HUES6 (cell line): ENCODE measurements around the gene RIMOC1.

Experiments
- H3K27ac ChIP-seq: 2 replicates; pipeline ENCODE4 v1.7.0; 2013; ENCODE audit warnings: low read depth, mild to moderate bottlenecking, low read length, inconsistent platforms
- H3K27me3 ChIP-seq: 2 replicates; pipeline ENCODE4 v1.6.1; 2013; ENCODE audit warnings: low read length; ENCODE audit not compliant: control insufficient read depth, insufficient read depth
- H3K36me3 ChIP-seq: 2 replicates; pipeline ENCODE4 v1.6.1; 2013; ENCODE audit warnings: low read length; ENCODE audit not compliant: control insufficient read depth, insufficient read depth
- H3K4me1 ChIP-seq: 2 replicates; pipeline ENCODE4 v1.6.1; 2013; ENCODE audit warnings: low read length; ENCODE audit not compliant: control insufficient read depth, insufficient read depth
- H3K4me3 ChIP-seq: 2 replicates; pipeline ENCODE4 v1.5.1; 2013; ENCODE audit warnings: low read depth, low read length
- H3K9ac ChIP-seq: one replicate; pipeline ENCODE4 v1.6.1; 2013; ENCODE audit warnings: mild to moderate bottlenecking, low read length
- H3K9me3 ChIP-seq: 2 replicates; pipeline ENCODE4 v1.6.1; 2013; ENCODE audit warnings: low read depth, low read length; ENCODE audit not compliant: control insufficient read depth, insufficient read depth

The RIMOC1 gene

GRCh38 chr5:41891066-41891707 is 13.0 kb upstream of the RIMOC1 start:
- no peak overlapping the region for H3K9ac ChIP-seq
- H3K36me3 ChIP-seq = no peaks in the 10 kb centered on the region
- peaks cover 4% of the 10 kb centered on the region; the same call in 1 of the 2 replicates for H3K4me1 ChIP-seq
- H3K4me3 ChIP-seq = no peak overlapping the region
- H3K9me3 ChIP-seq = peaks cover 5% of the 10 kb centered on the region; the same call in 1 of the 2 replicates
- no peaks in the 10 kb centered on the region for H3K27me3 ChIP-seq
- H3K27ac ChIP-seq = no peak overlapping the region

- Histone ChIP-seq H3K27me3 (no peaks in the 10 kb centered on the region), H3K9me3 (peaks cover 5% of the 10 kb centered on the region; the same call in 1 of the 2 replicates), H3K27ac (no peak overlapping the region), H3K4me1 (peaks cover 4% of the 10 kb centered on the region; the same call in 1 of the 2 replicates), H3K9ac (no peak overlapping the region), H3K4me3 (no peak overlapping the region), H3K36me3 (no peaks in the 10 kb centered on the region)
Measured at GRCh38 chr5:41892031-41892430, 12.1 kb upstream of the RIMOC1 start.

GRCh38 chr5:41893074-41893851 is 10.9 kb upstream of the RIMOC1 start:
- H3K36me3 ChIP-seq = no peaks in the 10 kb centered on the region
- H3K4me1 ChIP-seq = peaks cover 4% of the 10 kb centered on the region; the same call in 1 of the 2 replicates
- no peak overlapping the region for H3K27ac ChIP-seq
- no peak overlapping the region for H3K4me3 ChIP-seq
- no peaks in the 10 kb centered on the region for H3K27me3 ChIP-seq
- no peaks in the 10 kb centered on the region for H3K9me3 ChIP-seq
- no peak overlapping the region for H3K9ac ChIP-seq

- Histone ChIP-seq H3K27me3 (no peaks in the 10 kb centered on the region), H3K27ac (no peak overlapping the region), H3K36me3 (no peaks in the 10 kb centered on the region), H3K9ac (no peak overlapping the region), H3K4me1 (peaks cover 3% of the 10 kb centered on the region; the same call in 1 of the 2 replicates), H3K4me3 (no peak overlapping the region), H3K9me3 (no peaks in the 10 kb centered on the region)
Measured at GRCh38 chr5:41896230-41896629, 7.9 kb upstream of the RIMOC1 start.

- Histone ChIP-seq H3K9me3 (no peaks in the 10 kb centered on the region), H3K27me3 (no peaks in the 10 kb centered on the region), H3K9ac (peak overlapping the region; percentile 53), H3K36me3 (peaks cover 16% of the 10 kb centered on the region), H3K27ac (no peak overlapping the region), H3K4me1 (peaks cover 6% of the 10 kb centered on the region; the same call in 1 of the 2 replicates), H3K4me3 (peak overlapping the region; percentile 64)
Measured at GRCh38 chr5:41903382-41903891, 707 bp upstream of the RIMOC1 start.

GRCh38 chr5:41906151-41906550 is 2.0 kb downstream of the RIMOC1 start:
- Histone ChIP-seq H3K36me3 (peaks cover 37% of the 10 kb centered on the region), H3K27me3 (no peaks in the 10 kb centered on the region), H3K27ac (no peak overlapping the region), H3K4me1 (peaks cover 6% of the 10 kb centered on the region; the same call in 1 of the 2 replicates), H3K4me3 (no peak overlapping the region), H3K9ac (no peak overlapping the region), H3K9me3 (no peaks in the 10 kb centered on the region)

GRCh38 chr5:41908374-41909079 is 4.4 kb downstream of the RIMOC1 start:
- Histone ChIP-seq H3K9ac (no peak overlapping the region), H3K36me3 (peaks cover 60% of the 10 kb centered on the region), H3K27me3 (no peaks in the 10 kb centered on the region), H3K27ac (no peak overlapping the region), H3K4me1 (peaks cover 6% of the 10 kb centered on the region; the same call in 1 of the 2 replicates), H3K9me3 (no peaks in the 10 kb centered on the region), H3K4me3 (no peak overlapping the region)

- Histone ChIP-seq H3K27me3 (no peaks in the 10 kb centered on the region), H3K4me1 (peaks cover 6% of the 10 kb centered on the region; the same call in 1 of the 2 replicates), H3K9ac (no peak overlapping the region), H3K4me3 (no peak overlapping the region), H3K27ac (no peak overlapping the region), H3K36me3 (peaks cover 58% of the 10 kb centered on the region), H3K9me3 (no peaks in the 10 kb centered on the region)
Measured at GRCh38 chr5:41918105-41918504, 14.0 kb downstream of the RIMOC1 start.

- no peaks in the 10 kb centered on the region for H3K9me3 ChIP-seq
- peaks cover 6% of the 10 kb centered on the region; the same call in 1 of the 2 replicates for H3K4me1 ChIP-seq
- no peak overlapping the region for H3K27ac ChIP-seq
- no peak overlapping the region for H3K9ac ChIP-seq
- H3K27me3 ChIP-seq = no peaks in the 10 kb centered on the region
- H3K36me3 ChIP-seq = peaks cover 36% of the 10 kb centered on the region
- H3K4me3 ChIP-seq = no peak overlapping the region
Measured at GRCh38 chr5:41921166-41921565, 17.0 kb downstream of the RIMOC1 start.

GRCh38 chr5:41921874-41922273 is 17.7 kb downstream of the RIMOC1 start:
- no peak overlapping the region for H3K9ac ChIP-seq
- peaks cover 34% of the 10 kb centered on the region for H3K36me3 ChIP-seq

More at GRCh38 chr5:41921874-41922273, 17.7 kb downstream of the RIMOC1 start:
- Histone ChIP-seq H3K4me1 (peaks cover 6% of the 10 kb centered on the region; the same call in 1 of the 2 replicates), H3K27me3 (no peaks in the 10 kb centered on the region), H3K27ac (no peak overlapping the region), H3K9me3 (no peaks in the 10 kb centered on the region), H3K4me3 (no peak overlapping the region)
